BLaER1 (cell line): Measurements from ENCODE around the gene AHI1.

Source experiments
- H3K27ac ChIP-seq: shearing (Covaris generic); formaldehyde crosslinking; 2 replicates; pipeline ENCODE4 v1.8.1; 2022
- H3K27me3 ChIP-seq: shearing (Covaris generic); formaldehyde crosslinking; 2 replicates; pipeline ENCODE4 v1.8.1; 2022
- H3K36me3 ChIP-seq: shearing (Covaris generic); formaldehyde crosslinking; 2 replicates; pipeline ENCODE4 v1.8.1; 2022
- H3K4me1 ChIP-seq: shearing (Covaris generic); formaldehyde crosslinking; 2 replicates; pipeline ENCODE4 v1.8.1; 2022
- H3K4me2 ChIP-seq: shearing (Covaris generic); formaldehyde crosslinking; 2 replicates; pipeline ENCODE4 v1.8.1; 2022
- H3K4me3 ChIP-seq: shearing (Covaris generic); formaldehyde crosslinking; 2 replicates; pipeline ENCODE4 v1.8.1; 2022
- H3K9ac ChIP-seq: shearing (Covaris generic); formaldehyde crosslinking; 2 replicates; pipeline ENCODE4 v1.8.1; 2022
- H3K9me3 ChIP-seq: shearing (Covaris generic); formaldehyde crosslinking; 2 replicates; pipeline ENCODE4 v1.8.1; 2022
- H4K20me1 ChIP-seq: shearing (Covaris generic); formaldehyde crosslinking; 2 replicates; pipeline ENCODE4 v1.8.1; 2022
- Cebpa-rat ChIP-seq: shearing (Covaris generic); IDR thresholded peaks from 2 replicates; pipeline ENCODE4 v1.8.1; 2022

The AHI1 gene

GRCh38 chr6:135506270-135506997 is 8.9 kb upstream of the AHI1 start:
- Histone ChIP-seq H3K4me3 (no peak overlapping the region), H3K9me3 (no peaks in the 10 kb centered on the region), H3K36me3 (no peaks in the 10 kb centered on the region), H3K27ac (no peak overlapping the region), H4K20me1 (no peaks in the 10 kb centered on the region), H3K27me3 (no peaks in the 10 kb centered on the region), H3K4me2 (no peak overlapping the region), H3K4me1 (no peaks in the 10 kb centered on the region), H3K9ac (no peak overlapping the region)
- TF ChIP-seq Cebpa-rat, result no peak

- no peak for TF ChIP-seq Cebpa-rat
- Histone ChIP-seq H3K36me3 (no peaks in the 10 kb centered on the region), H3K4me3 (no peak overlapping the region), H4K20me1 (no peaks in the 10 kb centered on the region), H3K9ac (no peak overlapping the region), H3K27ac (no peak overlapping the region), H3K4me1 (no peaks in the 10 kb centered on the region), H3K27me3 (no peaks in the 10 kb centered on the region), H3K4me2 (no peak overlapping the region), H3K9me3 (no peaks in the 10 kb centered on the region)
Observed at GRCh38 chr6:135505648-135506047, 8.1 kb upstream of the AHI1 start.

GRCh38 chr6:135505222-135505621 is 7.7 kb upstream of the AHI1 start:
- Histone ChIP-seq H3K27ac (no peak overlapping the region), H3K9me3 (no peaks in the 10 kb centered on the region), H3K4me3 (no peak overlapping the region), H3K4me1 (no peaks in the 10 kb centered on the region), H4K20me1 (no peaks in the 10 kb centered on the region), H3K9ac (no peak overlapping the region), H3K27me3 (no peaks in the 10 kb centered on the region), H3K4me2 (no peak overlapping the region), H3K36me3 (no peaks in the 10 kb centered on the region)
- no peak for TF ChIP-seq Cebpa-rat

GRCh38 chr6:135504734-135505133 is 7.2 kb upstream of the AHI1 start:
- Histone ChIP-seq H3K4me3 (no peak overlapping the region), H4K20me1 (no peaks in the 10 kb centered on the region), H3K4me2 (no peak overlapping the region), H3K36me3 (no peaks in the 10 kb centered on the region), H3K27ac (no peak overlapping the region), H3K27me3 (no peaks in the 10 kb centered on the region), H3K9me3 (no peaks in the 10 kb centered on the region), H3K4me1 (no peaks in the 10 kb centered on the region), H3K9ac (no peak overlapping the region)
- TF ChIP-seq Cebpa-rat, result no peak

GRCh38 chr6:135503703-135504475 is 6.3 kb upstream of the AHI1 start:
- Histone ChIP-seq H3K36me3 (no peaks in the 10 kb centered on the region), H3K4me3 (no peak overlapping the region), H3K27ac (no peak overlapping the region), H3K4me2 (no peak overlapping the region), H3K4me1 (peaks cover under 1% of the 10 kb centered on the region; the same call in 1 of the 2 replicates), H3K27me3 (no peaks in the 10 kb centered on the region), H3K9me3 (no peaks in the 10 kb centered on the region), H3K9ac (no peak overlapping the region), H4K20me1 (no peaks in the 10 kb centered on the region)
- TF ChIP-seq Cebpa-rat, result no peak

GRCh38 chr6:135499441-135500340 is 2.2 kb upstream of the AHI1 start:
- Histone ChIP-seq H3K9ac (no peak overlapping the region), H3K4me3 (no peak overlapping the region), H4K20me1 (no peaks in the 10 kb centered on the region), H3K27ac (no peak overlapping the region), H3K36me3 (no peaks in the 10 kb centered on the region), H3K27me3 (no peaks in the 10 kb centered on the region), H3K9me3 (no peaks in the 10 kb centered on the region), H3K4me1 (peaks cover 24% of the 10 kb centered on the region), H3K4me2 (no peak overlapping the region)
- TF ChIP-seq Cebpa-rat, result no peak

GRCh38 chr6:135498185-135498841 is 773 bp upstream of the AHI1 start:
- Histone ChIP-seq H4K20me1 (no peaks in the 10 kb centered on the region), H3K27ac (peak overlapping the region; percentile 80), H3K4me1 (peaks cover 24% of the 10 kb centered on the region), H3K9ac (peak overlapping the region; percentile 84), H3K36me3 (0 out of 2 replicates have a peak, but pooled peaks cover 8% of the 10 kb centered on the region), H3K27me3 (no peaks in the 10 kb centered on the region), H3K9me3 (no peaks in the 10 kb centered on the region), H3K4me3 (peak overlapping the region; percentile 93), H3K4me2 (peak overlapping the region; percentile 86)
- TF ChIP-seq Cebpa-rat, result no peak

GRCh38 chr6:135496800-135497411 is 634 bp downstream of the AHI1 start:
- peaks cover 24% of the 10 kb centered on the region for H3K4me1 ChIP-seq
- no peaks in the 10 kb centered on the region for H3K9me3 ChIP-seq
- TF ChIP-seq Cebpa-rat, result no peak
- peak overlapping the region; percentile 93 for H3K4me3 ChIP-seq
- H3K4me2 ChIP-seq, result peak overlapping the region; percentile 86
- no peaks in the 10 kb centered on the region for H3K27me3 ChIP-seq
- H3K9ac ChIP-seq, result peak overlapping the region; percentile 84
- no peaks in the 10 kb centered on the region for H4K20me1 ChIP-seq
- peak overlapping the region; percentile 80 for H3K27ac ChIP-seq
- peaks cover 13% of the 10 kb centered on the region; the same call in 1 of the 2 replicates for H3K36me3 ChIP-seq
